Mesothelial cell of epicardium (in vitro differentiated cells): Measurements from ENCODE around the gene COX7B. TPM values are rescaled to one million over a fixed set of nuclear protein-coding genes. Genes with fewer than 3 reads are reported as not detected.

Source experiments
- DNase-seq, 2 experiments: peaks; one replicate each; pipeline ENCODE4 v3.0.0; 2021; ENCODE audit warnings: low spot score in 2 of 2; ENCODE audit not compliant: unreplicated experiment in 2 of 2
- H3K27ac Mint-ChIP-seq: 2 replicates; pipeline ENCODE4 v1.8.0; 2021; ENCODE audit warnings: mixed read lengths
- H3K27me3 Mint-ChIP-seq: 2 replicates; pipeline ENCODE4 v1.8.0; 2021; ENCODE audit warnings: low read depth, mixed read lengths
- H3K36me3 Mint-ChIP-seq: 2 replicates; pipeline ENCODE4 v1.8.0; 2021; ENCODE audit warnings: mixed read lengths
- H3K4me1 Mint-ChIP-seq: 2 replicates; pipeline ENCODE4 v1.8.0; 2021; ENCODE audit warnings: mixed read lengths
- H3K4me3 Mint-ChIP-seq: 2 replicates; pipeline ENCODE4 v1.8.0; 2021; ENCODE audit warnings: mild to moderate bottlenecking, moderate library complexity, mixed read lengths
- H3K9me3 Mint-ChIP-seq: 2 replicates; pipeline ENCODE4 v1.8.0; 2021; ENCODE audit warnings: mixed read lengths
- CTCF ChIP-seq: fragments of 200-600 bp; sonication (generic); IDR thresholded peaks from one replicate; pipeline ENCODE4 v1.5.0; 2021; ENCODE audit warnings: antibody characterized with exemption; ENCODE audit not compliant: unreplicated experiment
- total RNA-seq: library from RNA; stranded (reverse); gene quantifications from 3 replicates; pipeline ENCODE4 v1.2.1, GENCODE V29; 2021

COX7B gene
- total RNA-seq, 1 donor from 2014 or later = 140 TPM

- no peaks in the 10 kb centered on the region for H3K36me3 Mint-ChIP-seq
- no peak for DNase-seq
- no peak overlapping the region for H3K27ac Mint-ChIP-seq
- H3K4me3 Mint-ChIP-seq = no peak overlapping the region
- H3K27me3 Mint-ChIP-seq = no peaks in the 10 kb centered on the region
- peaks cover 13% of the 10 kb centered on the region for H3K9me3 Mint-ChIP-seq
- no peaks in the 10 kb centered on the region for H3K4me1 Mint-ChIP-seq
- no peak for TF ChIP-seq CTCF
These were observed 23.5 kb downstream of the COX7B start for GRCh38 chrX:77922787-77923186.

GRCh38 chrX:77924320-77924859 is 25.1 kb downstream of the COX7B start:
- Mint-ChIP-seq H3K9me3 (peaks cover 20% of the 10 kb centered on the region), H3K4me3 (no peak overlapping the region), H3K27ac (no peak overlapping the region), H3K36me3 (no peaks in the 10 kb centered on the region), H3K27me3 (no peaks in the 10 kb centered on the region), H3K4me1 (no peaks in the 10 kb centered on the region)
- no peak for DNase-seq
- no peak for TF ChIP-seq CTCF

- no peak for TF ChIP-seq CTCF
- no peak overlapping the region for H3K4me3 Mint-ChIP-seq
- H3K9me3 Mint-ChIP-seq = peaks cover 27% of the 10 kb centered on the region
- no peaks in the 10 kb centered on the region for H3K4me1 Mint-ChIP-seq
- no peak for DNase-seq
- H3K27me3 Mint-ChIP-seq = no peaks in the 10 kb centered on the region
- H3K36me3 Mint-ChIP-seq = peaks cover 7% of the 10 kb centered on the region
- no peak overlapping the region for H3K27ac Mint-ChIP-seq
These were observed 26.5 kb downstream of the COX7B start for GRCh38 chrX:77925764-77926163.

GRCh38 chrX:77930581-77930980 is 31.3 kb downstream of the COX7B start:
- Mint-ChIP-seq H3K36me3 (peaks cover 14% of the 10 kb centered on the region), H3K4me3 (no peak overlapping the region), H3K27me3 (no peaks in the 10 kb centered on the region), H3K4me1 (no peaks in the 10 kb centered on the region), H3K9me3 (peaks cover 19% of the 10 kb centered on the region), H3K27ac (no peak overlapping the region)
- no peak for DNase-seq
- TF ChIP-seq CTCF = no peak

GRCh38 chrX:77935886-77936285 is 36.6 kb downstream of the COX7B start:
- peaks cover 7% of the 10 kb centered on the region for H3K36me3 Mint-ChIP-seq
- TF ChIP-seq CTCF = no peak
- no peak for DNase-seq
- H3K4me1 Mint-ChIP-seq = no peaks in the 10 kb centered on the region
- H3K9me3 Mint-ChIP-seq = peaks cover 8% of the 10 kb centered on the region
- H3K27ac Mint-ChIP-seq = no peak overlapping the region
- no peaks in the 10 kb centered on the region for H3K27me3 Mint-ChIP-seq
- H3K4me3 Mint-ChIP-seq = no peak overlapping the region

- H3K9me3 Mint-ChIP-seq = peaks cover 8% of the 10 kb centered on the region
These were observed 37.0 kb downstream of the COX7B start for GRCh38 chrX:77936299-77936698.

More at GRCh38 chrX:77936299-77936698, 37.0 kb downstream of the COX7B start:
- H3K4me3 Mint-ChIP-seq = no peak overlapping the region
- H3K27ac Mint-ChIP-seq = no peak overlapping the region
- DNase-seq = no peak
- no peaks in the 10 kb centered on the region for H3K4me1 Mint-ChIP-seq
- TF ChIP-seq CTCF = no peak
- peaks cover 5% of the 10 kb centered on the region for H3K36me3 Mint-ChIP-seq
- H3K27me3 Mint-ChIP-seq = no peaks in the 10 kb centered on the region
